NCI-H510A treated with DMSO at 0.1 percent for 48 hours (cell line): ENCODE results near the gene PRTG.
"Not testable (repeated sequence)": the region's sequence is repeated elsewhere in the genome, so short reads cannot be mapped to it uniquely, and the experiment has no call there.

ENCODE experiments used
- DNase-seq: peaks from one replicate; lab custom pipeline; 2025; lab: John Stamatoyannopoulos, UW

PRTG gene

GRCh38 chr15:55742927-55743728 is at the start of gene PRTG:
Gene PRTG, minus strand, starts transcription at chr15:55743152. Its CDS starts 221 bp downstream, at chr15:55742931.
- peak; percentile 15 for DNase-seq

DNA sequence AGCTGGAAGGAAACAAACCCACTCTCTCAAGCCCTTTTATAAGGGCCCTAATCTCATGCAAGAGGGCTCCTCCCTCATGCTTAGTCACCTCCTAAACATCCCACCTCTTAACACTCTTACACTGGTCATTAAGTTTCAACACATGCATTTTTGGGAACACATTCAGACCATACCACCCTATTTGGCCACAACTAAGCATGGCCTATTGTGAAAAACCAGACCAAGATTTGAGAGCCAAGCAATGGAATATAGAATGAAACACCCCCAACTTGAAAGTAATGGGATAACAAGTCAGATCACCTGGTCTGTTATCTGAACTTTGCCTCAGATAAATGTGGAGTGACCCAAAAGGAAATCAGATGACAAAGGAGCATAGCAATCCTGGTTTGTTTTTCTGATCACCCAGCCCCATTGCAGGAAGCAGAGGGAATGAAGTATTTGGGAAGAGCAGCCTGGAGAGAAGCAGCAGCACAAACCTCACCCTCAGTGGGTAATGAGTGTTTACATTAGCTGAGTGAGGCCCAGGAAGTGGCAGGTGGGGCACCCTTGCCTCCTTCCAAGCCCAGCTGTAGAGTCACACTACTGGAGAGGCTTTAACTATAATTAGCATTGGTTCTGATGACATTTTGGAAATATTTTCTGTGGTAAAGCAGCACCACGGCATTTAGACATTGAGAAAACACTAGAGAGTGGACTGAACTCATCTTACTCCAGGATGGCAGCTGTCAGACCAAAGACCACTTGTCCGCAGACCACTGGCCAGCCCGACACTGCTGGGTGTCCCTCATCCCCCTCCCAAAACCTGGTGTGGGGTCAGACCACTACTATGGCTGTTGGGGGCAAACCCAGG is 48.8 kb upstream of the PRTG start:
- peak; percentile 82 for DNase-seq

GRCh38 chr15:55789066-55789660 is 46.2 kb upstream of the PRTG start:
- no peak for DNase-seq

DNA sequence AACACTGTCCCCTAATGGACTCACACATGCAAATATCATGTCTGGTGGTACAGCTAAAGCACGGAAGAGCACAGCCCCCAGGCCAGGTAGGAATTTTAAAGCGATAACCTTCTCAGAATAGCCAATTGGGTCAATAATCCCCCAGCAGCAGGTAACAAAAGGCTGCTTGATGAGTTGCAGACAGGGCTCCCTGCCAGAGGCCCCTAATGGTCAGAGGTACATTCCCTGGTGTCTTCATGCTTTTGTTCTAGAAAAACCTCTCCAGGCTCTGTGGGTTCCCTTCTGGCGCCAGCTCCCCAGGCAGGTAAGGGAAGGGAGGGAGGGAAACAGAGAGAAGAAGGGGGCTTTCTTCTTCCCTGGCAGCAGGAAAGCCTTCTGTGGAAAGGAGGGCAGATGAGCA is 43.4 kb upstream of the PRTG start:
- DNase-seq: no peak

DNA sequence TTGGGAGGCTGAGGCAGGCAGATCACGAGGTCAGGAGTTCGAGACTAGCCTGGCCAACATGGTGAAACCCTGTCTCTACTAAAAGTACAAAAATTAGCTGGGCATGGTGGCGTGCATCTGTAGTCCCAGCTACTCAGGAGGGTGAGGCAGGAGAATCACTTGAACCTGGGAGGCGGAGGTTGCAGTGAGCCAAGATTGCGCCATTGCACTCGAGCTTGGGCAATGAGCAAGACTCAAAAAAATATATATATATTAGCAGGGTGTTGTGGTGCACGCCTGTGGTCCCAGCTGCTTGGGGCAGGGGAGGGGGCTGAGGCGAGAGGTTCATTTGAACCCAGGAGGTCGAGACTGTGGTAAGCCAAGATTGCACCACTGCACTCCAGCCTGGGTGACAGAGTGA is 42.6 kb upstream of the PRTG start:
- not testable (repeated sequence) for DNase-seq

GRCh38 chr15:55784286-55784685 is 41.3 kb upstream of the PRTG start:
- peak; percentile 14 for DNase-seq

DNA sequence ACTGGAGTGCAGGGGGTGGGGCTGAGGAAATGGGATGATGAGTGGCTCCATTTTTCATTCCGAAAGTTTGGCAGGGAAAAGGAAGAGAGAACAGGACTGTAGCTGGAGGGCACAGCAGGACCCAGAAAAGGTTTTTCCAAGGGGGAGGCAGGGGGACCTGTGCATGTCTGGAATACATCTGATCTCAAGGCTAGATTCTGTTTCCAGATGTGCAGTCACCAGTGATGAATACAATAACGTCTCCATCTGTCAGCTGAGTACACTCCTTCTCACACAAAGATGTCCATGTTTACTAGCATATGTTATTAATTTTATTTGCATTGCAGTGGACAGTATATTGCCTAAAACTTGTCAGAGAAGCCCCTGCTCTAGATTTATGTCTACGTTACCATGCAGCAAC is 39.9 kb upstream of the PRTG start:
- DNase-seq: no peak

- no peak for DNase-seq
Observed at GRCh38 chr15:55780292-55780691, 37.3 kb upstream of the PRTG start.

DNA sequence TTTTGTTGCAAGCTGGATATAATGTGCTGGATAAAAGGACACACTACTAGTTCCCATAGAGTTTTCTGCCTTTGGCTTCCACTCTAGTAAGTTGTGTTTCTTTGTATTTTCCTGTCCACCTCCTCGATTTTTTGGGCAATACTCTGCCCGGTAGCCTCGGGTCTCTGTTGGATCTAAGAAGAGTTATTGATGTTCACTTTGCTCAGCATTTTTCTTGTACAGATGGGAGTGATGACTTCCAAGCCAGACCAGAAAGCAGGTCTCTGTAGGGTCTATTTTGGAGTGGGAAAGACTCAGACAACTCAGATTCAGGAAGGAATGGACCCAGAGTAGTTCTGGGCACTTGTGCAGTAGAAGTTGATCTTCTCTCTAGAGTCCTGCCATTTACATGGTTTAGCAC is 36.0 kb upstream of the PRTG start:
- DNase-seq: no peak

DNA sequence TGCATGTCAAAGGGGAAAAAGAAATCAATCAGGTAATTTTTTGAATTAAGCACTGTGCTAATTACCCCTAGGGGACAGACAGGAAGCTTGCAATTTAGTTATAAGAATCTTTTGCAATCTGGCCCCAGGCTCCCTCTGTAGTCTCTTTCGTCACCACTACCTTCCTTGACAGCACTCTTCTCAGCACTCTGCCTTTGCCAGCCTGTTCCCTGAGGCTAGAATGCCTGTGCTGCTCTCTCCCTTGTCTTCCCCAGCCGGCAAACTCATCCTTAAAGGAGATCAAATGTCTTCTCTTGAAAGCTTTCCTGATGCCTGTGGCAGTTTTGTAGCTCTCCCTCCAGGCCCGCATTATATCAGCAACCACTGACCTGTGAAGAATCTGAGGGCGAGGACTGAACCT is 32.4 kb upstream of the PRTG start:
- DNase-seq: no peak

DNA sequence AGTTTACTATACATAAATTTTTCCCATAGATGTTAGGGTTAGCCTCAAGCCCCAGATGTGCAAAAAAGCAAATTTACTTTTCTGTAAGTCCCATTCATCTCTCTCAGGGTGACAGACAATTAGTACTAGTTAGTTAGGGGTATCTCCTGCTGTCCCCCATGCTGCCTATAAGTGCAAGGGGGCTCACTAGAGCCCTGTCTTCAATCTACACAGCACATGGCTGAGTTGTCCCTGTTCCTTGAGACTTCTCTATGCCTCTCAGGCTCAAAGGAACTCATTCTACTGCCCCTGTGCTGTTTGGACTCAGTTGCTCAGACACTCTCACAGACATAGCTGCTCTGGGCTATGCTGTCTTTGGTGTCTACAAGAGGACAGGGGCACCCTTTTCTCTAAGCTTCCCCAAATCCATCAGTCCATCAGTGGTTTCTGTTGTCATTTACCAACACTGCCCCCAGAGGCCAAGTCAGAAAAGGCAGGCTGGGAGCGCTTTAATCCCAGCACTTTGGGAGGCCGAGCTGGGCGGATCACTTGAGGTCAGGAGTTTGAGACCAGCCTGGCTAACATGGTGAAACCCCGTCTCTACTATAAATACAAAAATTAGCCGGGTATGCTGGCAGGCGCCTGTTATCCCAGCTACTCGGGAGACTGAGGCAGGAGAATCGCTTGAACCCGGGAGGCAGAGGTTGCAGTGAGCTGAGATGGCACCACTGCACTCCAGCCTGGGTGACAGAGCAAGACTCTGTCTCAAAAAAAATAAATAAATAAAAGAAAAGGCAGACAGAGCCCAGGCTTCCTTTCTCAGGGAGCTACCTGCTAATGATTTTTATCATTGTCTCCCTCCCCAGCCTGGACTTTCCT is 31.4 kb upstream of the PRTG start:
- DNase-seq: no peak

GRCh38 chr15:55770806-55771205 is 27.9 kb upstream of the PRTG start:
- DNase-seq: no peak

DNA sequence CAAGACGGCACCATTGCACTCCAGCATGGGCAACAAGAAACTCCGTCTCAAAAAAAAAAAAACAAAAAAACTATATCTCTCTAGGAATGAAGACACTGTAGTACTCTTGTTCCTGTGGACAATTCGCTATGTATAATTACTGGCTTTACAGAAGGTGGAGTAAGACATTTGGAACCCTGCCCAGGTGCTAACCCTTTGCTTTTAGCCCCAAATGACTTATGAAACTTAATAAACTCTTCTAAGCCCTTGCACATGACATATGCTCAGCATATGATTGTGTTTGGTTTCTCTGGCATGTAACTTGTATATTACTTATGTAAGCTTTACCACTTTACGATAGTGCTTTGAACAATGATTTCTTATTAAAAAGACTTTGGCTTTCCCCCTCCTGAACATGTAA is 27.3 kb upstream of the PRTG start:
- DNase-seq: no peak

- DNase-seq: no peak
Observed at GRCh38 chr15:55768670-55769185, 25.8 kb upstream of the PRTG start.

DNA sequence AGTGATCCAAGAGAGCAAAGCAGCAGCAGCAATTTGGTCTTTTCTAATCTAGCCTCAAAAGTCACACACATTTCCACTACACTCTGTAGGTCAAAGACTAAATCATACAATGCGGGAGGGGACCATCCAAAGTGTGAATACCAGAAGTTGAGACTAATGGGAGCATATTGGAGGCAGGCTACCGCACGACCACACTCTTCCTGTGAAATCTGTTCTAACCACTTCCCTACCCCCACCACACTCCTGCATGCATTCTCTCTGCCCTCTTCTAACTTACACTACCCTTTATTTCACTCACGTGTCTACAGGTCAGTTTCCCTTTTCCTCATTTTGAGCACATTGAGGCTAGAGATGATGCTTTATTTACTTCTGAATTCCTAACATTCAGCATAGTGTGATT is 23.7 kb upstream of the PRTG start:
- DNase-seq: no peak

DNA sequence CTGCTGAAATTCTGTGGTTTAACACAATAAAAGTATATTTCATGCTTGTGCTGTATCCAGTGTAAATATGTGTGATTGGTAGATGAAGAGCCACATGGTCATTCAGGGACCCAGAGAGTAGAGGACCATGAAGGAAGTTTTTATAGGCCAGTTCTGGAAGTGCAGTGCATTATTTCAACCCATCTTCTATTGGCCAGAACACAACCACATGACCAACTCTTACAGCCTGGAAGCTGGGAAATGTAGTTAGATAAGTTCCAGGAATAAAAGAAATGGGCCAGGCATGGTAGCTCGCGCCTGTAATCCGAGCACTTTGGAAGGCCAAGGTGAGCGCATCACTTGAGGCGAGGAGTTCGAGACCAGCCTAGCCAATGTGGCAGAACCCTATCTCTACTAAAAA is 21.4 kb upstream of the PRTG start:
- no peak for DNase-seq

- DNase-seq: no peak
Observed at GRCh38 chr15:55758580-55758986, 15.6 kb upstream of the PRTG start.

DNA sequence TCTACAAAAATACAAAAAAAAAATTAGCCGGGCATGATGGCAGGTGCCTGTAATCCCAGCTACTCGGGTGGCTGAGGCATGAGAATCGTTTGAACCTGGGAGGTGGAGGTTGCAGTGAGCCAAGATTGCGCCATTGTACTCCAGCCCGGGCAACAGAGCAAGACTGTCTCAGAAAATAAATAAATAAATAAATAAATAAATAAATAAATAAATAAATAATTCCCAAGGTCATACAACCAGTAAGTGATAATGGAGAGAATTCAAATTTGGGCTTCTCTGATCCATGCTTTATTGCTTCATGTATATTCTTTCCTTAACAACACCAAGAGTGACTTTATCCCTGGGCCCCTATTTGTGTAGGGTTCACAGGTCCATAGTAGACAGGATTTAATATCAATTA is 10.5 kb upstream of the PRTG start:
- not testable (repeated sequence) for DNase-seq

DNA sequence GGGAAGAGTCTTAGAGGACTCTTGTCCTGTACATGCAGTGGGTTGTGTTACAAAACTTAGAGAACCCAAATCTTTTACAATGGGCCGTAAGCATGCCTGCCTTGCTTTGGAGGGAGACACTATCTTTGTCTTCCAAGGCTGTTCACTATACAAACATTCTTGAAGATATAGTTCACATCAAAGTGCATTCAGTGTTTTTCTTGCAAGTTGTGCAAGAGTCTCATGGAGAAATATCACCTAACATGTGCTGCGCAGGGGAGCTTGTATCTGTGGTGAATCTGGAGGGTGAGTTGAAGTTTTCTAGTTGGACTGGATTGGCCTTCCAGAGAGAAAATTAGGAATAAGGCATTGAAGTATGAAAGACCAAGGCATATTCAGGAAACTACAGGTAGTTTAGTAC is 7.8 kb upstream of the PRTG start:
- no peak for DNase-seq

- no peak for DNase-seq
Observed at GRCh38 chr15:55743729-55744655, 1.0 kb upstream of the PRTG start.

GRCh38 chr15:55742498-55742926 is 440 bp downstream of the PRTG start:
- DNase-seq: no peak
